ENCODE measurements around the gene CRNN. TPM values are rescaled to one million over a fixed set of nuclear protein-coding genes. Genes with fewer than 3 reads are reported as not detected.

Gene CRNN
- total RNA-seq, 1 donor from 2014 or later: not detected

DNA sequence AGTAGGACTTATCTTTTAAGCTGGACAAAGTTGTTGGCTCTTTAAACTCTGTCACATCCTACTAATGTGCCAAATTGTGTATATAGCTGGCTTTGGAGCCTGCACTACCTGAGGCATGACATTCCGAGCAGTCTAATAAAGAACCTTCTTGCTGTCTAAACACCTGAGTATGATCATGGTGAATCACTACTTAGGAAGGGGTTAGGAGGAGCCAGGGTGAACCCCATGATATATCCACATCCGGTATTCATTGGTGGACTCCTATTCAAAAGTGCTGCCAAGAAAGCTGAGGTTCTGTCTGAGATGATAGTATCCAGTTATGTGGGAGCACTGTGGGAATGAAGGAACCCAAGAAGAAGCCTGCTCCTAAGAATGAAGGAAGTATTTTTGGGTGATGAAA, 27.1 kb downstream of the CRNN start:
- TF ChIP-seq, protein P1, sequence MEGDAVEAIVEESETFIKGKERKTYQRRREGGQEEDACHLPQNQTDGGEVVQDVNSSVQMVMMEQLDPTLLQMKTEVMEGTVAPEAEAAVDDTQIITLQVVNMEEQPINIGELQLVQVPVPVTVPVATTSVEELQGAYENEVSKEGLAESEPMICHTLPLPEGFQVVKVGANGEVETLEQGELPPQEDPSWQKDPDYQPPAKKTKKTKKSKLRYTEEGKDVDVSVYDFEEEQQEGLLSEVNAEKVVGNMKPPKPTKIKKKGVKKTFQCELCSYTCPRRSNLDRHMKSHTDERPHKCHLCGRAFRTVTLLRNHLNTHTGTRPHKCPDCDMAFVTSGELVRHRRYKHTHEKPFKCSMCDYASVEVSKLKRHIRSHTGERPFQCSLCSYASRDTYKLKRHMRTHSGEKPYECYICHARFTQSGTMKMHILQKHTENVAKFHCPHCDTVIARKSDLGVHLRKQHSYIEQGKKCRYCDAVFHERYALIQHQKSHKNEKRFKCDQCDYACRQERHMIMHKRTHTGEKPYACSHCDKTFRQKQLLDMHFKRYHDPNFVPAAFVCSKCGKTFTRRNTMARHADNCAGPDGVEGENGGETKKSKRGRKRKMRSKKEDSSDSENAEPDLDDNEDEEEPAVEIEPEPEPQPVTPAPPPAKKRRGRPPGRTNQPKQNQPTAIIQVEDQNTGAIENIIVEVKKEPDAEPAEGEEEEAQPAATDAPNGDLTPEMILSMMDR (IDR thresholded peaks at IDR 0.05; ENCODE audit: insufficient read depth, low read length, poor library complexity, severe bottlenecking): no peak
- Histone ChIP-seq H3K27me3 (ENCODE audit: control insufficient read depth, insufficient read depth, low read length) (no peaks in the 10 kb centered on the region), H3K36me3 (ENCODE audit: control insufficient read depth, insufficient read depth, low read length) (no peaks in the 10 kb centered on the region), H3K4me3 (ENCODE audit: low read depth, low read length) (no peak overlapping the region)
- no peak for DNase-seq (ENCODE audit: low read depth)

DNA sequence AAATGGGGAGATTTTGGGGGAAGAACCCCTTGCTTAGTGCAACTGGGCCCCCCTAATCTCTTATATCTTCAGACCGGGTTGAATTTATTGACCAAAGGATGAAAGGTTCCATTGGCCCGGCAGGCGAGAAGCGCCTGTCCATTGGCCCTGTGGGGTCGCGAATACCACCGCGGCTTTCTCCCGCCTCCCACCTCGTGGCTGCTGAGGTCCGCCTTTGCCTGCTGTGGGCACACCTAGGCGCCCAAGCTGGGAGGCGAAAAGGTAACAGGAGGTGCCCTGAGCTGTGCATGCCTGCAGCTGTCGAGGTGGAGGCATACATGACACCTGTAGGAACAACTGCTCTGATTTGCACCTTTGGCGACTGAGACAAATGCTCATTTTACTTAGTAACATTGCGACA, 33.1 kb downstream of the CRNN start:
- H3K4me3 ChIP-seq (ENCODE audit: low read depth, low read length): no peak overlapping the region
- H3K27me3 ChIP-seq (ENCODE audit: control insufficient read depth, insufficient read depth, low read length): no peaks in the 10 kb centered on the region
- TF ChIP-seq, protein P1 (IDR thresholded peaks at IDR 0.05; ENCODE audit: insufficient read depth, low read length, poor library complexity, severe bottlenecking): no peak
- no peaks in the 10 kb centered on the region for H3K36me3 ChIP-seq (ENCODE audit: control insufficient read depth, insufficient read depth, low read length)
- no peak for DNase-seq (ENCODE audit: low read depth)

GRCh38 chr1:152374451-152374850, 39.6 kb downstream of the CRNN start:
- no peaks in the 10 kb centered on the region for H3K27me3 ChIP-seq (ENCODE audit: control insufficient read depth, insufficient read depth, low read length)
- no peaks in the 10 kb centered on the region for H3K36me3 ChIP-seq (ENCODE audit: control insufficient read depth, insufficient read depth, low read length)
- TF ChIP-seq, protein P1 (IDR thresholded peaks at IDR 0.05; ENCODE audit: insufficient read depth, low read length, poor library complexity, severe bottlenecking): no peak
- H3K4me3 ChIP-seq (ENCODE audit: low read depth, low read length): no peak overlapping the region
- DNase-seq (ENCODE audit: low read depth): no peak

- Histone ChIP-seq H3K36me3 (ENCODE audit: control insufficient read depth, insufficient read depth, low read length) (no peaks in the 10 kb centered on the region), H3K4me3 (ENCODE audit: low read depth, low read length) (no peak overlapping the region), H3K27me3 (ENCODE audit: control insufficient read depth, insufficient read depth, low read length) (no peaks in the 10 kb centered on the region)
- TF ChIP-seq, protein P1 (IDR thresholded peaks at IDR 0.05; ENCODE audit: insufficient read depth, low read length, poor library complexity, severe bottlenecking): no peak
- no peak for DNase-seq (ENCODE audit: low read depth)
Observed at GRCh38 chr1:152372672-152373071, 41.4 kb downstream of the CRNN start.

DNA sequence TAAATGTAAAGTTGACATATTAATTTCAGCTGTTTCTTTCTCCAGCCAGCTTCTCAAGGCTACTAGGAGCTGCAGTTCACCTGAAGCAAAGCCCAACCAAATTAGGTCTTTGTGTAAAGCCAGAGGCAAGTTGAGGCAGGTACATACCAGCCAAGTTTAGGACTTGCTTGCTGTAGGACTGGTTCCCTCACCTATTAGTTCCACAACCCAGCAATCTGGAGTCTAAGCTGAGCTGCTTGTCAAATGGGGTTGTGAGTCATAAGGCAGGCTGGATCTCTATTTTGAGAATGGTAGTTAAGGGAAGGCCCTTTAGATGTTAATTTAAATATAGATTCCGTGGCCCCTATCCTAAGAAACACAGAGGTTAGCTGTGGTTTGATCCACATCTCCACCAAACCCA, 46.6 kb downstream of the CRNN start:
- TF ChIP-seq, protein P1 (IDR thresholded peaks at IDR 0.05; ENCODE audit: insufficient read depth, low read length, poor library complexity, severe bottlenecking): no peak
- Histone ChIP-seq H3K36me3 (ENCODE audit: control insufficient read depth, insufficient read depth, low read length) (no peaks in the 10 kb centered on the region), H3K4me3 (ENCODE audit: low read depth, low read length) (no peak overlapping the region), H3K27me3 (ENCODE audit: control insufficient read depth, insufficient read depth, low read length) (no peaks in the 10 kb centered on the region)
- DNase-seq (ENCODE audit: low read depth): no peak

DNA sequence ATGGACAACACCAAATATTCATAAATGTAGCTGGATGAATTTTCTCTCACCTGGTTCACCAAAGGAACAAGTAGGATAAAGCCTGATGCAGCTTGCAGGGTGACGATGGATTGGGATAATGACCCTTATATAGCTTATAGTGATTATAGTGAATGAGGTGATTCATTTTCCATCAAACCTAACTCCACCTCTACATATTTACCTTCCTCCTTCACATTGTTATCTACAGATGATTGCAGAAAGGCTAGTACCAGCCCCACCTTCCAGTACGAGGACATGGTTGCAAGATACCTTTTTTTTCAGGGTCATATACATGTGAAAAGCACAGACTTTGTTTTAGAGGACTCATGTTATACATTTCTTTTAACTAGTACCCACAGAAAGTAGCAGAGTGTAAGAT, 54.2 kb downstream of the CRNN start, which contains the start of gene FLG2:
FLG2 (minus strand) TSS at position 101 of the 400 bp plus-strand sequence. CDS start 1,122 bp downstream, outside the sequence.
- TF ChIP-seq, protein P1 (IDR thresholded peaks at IDR 0.05; ENCODE audit: insufficient read depth, low read length, poor library complexity, severe bottlenecking): no peak
- Histone ChIP-seq H3K36me3 (ENCODE audit: control insufficient read depth, insufficient read depth, low read length) (no peaks in the 10 kb centered on the region), H3K4me3 (ENCODE audit: low read depth, low read length) (no peak within 1 kb of the TSS), H3K27me3 (ENCODE audit: control insufficient read depth, insufficient read depth, low read length) (no peaks in the 10 kb centered on the region)
- DNase-seq (ENCODE audit: low read depth): no peak
